HG03558 (cell line): Measurements from ENCODE around the gene CPM.
A peak's percentile ranks its signal among the peaks of the same experiment; 100 is the strongest.
"Not testable (repeated sequence)": the region's sequence is repeated elsewhere in the genome, so short reads cannot be mapped to it uniquely, and the experiment has no call there.

Source experiments
- ATAC-seq: cut with Tn5 transposase; IDR thresholded peaks from one replicate; pipeline ENCODE4 v1.9.1; 2021; ENCODE audit warnings: moderate number of reproducible peaks; ENCODE audit not compliant: unreplicated experiment; ENCODE audit errors: extremely low read depth

CPM gene

GRCh38 chr12:68811573-68811972 is 121.4 kb downstream of the CPM start:
- not testable (repeated sequence) for ATAC-seq

GRCh38 chr12:68810027-68810389 is 123.0 kb downstream of the CPM start:
- not testable (repeated sequence) for ATAC-seq

- ATAC-seq: no peak
These were observed 123.6 kb downstream of the CPM start for GRCh38 chr12:68809190-68810026.

GRCh38 chr12:68808388-68809189 is 124.4 kb downstream of the CPM start:
- peak; percentile 47 for ATAC-seq

GRCh38 chr12:68807576-68808387 is 125.2 kb downstream of the CPM start, which contains the start of gene MDM2:
TSS of gene MDM2 (plus strand) at chr12:68808177. CDS start at chr12:68808478, 301 bp downstream.
- peak; percentile 50 for ATAC-seq

GRCh38 chr12:68807274-68807575 is 125.7 kb downstream of the CPM start:
- ATAC-seq: not testable (repeated sequence)

- no peak for ATAC-seq
These were observed 126.3 kb downstream of the CPM start for GRCh38 chr12:68806488-68807237.

GRCh38 chr12:68805592-68806120 is 127.3 kb downstream of the CPM start:
- ATAC-seq: no peak

GRCh38 chr12:68804657-68805591 is 128.0 kb downstream of the CPM start:
- no peak for ATAC-seq

GRCh38 chr12:68803948-68804656 is 128.9 kb downstream of the CPM start:
- ATAC-seq: no peak

- ATAC-seq: not testable (repeated sequence)
These were observed 129.9 kb downstream of the CPM start for GRCh38 chr12:68802911-68803651.

- not testable (repeated sequence) for ATAC-seq
These were observed 130.6 kb downstream of the CPM start for GRCh38 chr12:68802372-68802745.
